Tibial nerve (tissue), 4 donors: Measurements from ENCODE around the gene FBXL19.

ENCODE experiments used
- EP300 ChIP-seq, 2 donors: sonication (generic); formaldehyde crosslinking; IDR thresholded peaks; one replicate each; pipeline ENCODE4 v1.6.1; 2017; ENCODE audit warnings: antibody characterized with exemption in 2 of 2, mild to moderate bottlenecking in 1 of 2
- POLR2A ChIP-seq, 2 donors: fragments of 450-650 bp; IDR thresholded peaks; one replicate each; pipeline ENCODE4 v1.6.1; 2017; ENCODE audit warnings: antibody characterized with exemption in 2 of 2, mild to moderate bottlenecking in 2 of 2, moderate library complexity in 2 of 2
- TF ChIP-seq, protein P1 (sequence below), 5 experiments: fragments of 200-600 bp in 3 of 5; fragments of 450-650 bp in 2 of 5; sonication (generic) in 3 of 5; IDR thresholded peaks; one replicate each; pipeline ENCODE4 v1.5.1; 2016 to 2019; ENCODE audit warnings: antibody characterized with exemption in 5 of 5, mild to moderate bottlenecking in 3 of 5, moderate library complexity in 2 of 5

DNA sequence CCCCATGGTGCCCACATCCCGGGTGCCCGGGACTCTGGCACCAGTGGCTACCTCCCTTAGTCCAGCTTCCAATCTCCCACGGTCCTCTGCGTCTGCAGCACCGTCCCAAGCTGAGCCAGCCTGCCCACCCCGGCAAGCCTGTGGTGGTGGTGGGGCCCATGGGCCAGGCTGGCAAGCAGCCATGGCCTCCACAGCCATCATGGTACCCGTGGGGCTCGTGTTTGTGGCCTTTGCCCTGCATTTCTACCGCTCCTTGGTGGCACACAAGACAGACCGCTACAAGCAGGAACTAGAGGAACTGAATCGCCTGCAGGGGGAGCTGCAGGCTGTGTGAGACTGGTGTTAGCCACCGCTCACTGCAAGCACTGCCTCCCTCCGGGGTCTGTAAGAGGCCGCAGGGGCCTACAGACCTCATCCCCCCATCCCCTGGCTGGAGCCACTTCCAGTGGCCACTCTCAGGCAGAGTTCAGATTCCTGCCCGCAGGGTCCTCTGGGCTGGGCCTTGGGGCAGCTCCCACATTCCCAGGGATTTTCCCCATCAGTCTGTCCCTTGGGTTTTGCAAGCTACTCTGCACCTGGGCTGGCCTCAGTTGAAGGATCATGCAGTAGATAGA is 30.2 kb downstream of the FBXL19 start:
- TF ChIP-seq, protein P1, sequence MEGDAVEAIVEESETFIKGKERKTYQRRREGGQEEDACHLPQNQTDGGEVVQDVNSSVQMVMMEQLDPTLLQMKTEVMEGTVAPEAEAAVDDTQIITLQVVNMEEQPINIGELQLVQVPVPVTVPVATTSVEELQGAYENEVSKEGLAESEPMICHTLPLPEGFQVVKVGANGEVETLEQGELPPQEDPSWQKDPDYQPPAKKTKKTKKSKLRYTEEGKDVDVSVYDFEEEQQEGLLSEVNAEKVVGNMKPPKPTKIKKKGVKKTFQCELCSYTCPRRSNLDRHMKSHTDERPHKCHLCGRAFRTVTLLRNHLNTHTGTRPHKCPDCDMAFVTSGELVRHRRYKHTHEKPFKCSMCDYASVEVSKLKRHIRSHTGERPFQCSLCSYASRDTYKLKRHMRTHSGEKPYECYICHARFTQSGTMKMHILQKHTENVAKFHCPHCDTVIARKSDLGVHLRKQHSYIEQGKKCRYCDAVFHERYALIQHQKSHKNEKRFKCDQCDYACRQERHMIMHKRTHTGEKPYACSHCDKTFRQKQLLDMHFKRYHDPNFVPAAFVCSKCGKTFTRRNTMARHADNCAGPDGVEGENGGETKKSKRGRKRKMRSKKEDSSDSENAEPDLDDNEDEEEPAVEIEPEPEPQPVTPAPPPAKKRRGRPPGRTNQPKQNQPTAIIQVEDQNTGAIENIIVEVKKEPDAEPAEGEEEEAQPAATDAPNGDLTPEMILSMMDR (IDR thresholded peaks at IDR 0.05), result peak; percentile 47 to 65 (median 51)
- TF ChIP-seq POLR2A (IDR thresholded peaks at IDR 0.05) (no peak), EP300 (IDR thresholded peaks at IDR 0.05) (no peak)
